Measurements from ENCODE around the gene ZNF862. TPM values are rescaled to one million over a fixed set of nuclear protein-coding genes. Genes with fewer than 3 reads are reported as not detected.

The ZNF862 gene
- total RNA-seq, 1 donor from 2014 or later = 1.7 TPM

DNA sequence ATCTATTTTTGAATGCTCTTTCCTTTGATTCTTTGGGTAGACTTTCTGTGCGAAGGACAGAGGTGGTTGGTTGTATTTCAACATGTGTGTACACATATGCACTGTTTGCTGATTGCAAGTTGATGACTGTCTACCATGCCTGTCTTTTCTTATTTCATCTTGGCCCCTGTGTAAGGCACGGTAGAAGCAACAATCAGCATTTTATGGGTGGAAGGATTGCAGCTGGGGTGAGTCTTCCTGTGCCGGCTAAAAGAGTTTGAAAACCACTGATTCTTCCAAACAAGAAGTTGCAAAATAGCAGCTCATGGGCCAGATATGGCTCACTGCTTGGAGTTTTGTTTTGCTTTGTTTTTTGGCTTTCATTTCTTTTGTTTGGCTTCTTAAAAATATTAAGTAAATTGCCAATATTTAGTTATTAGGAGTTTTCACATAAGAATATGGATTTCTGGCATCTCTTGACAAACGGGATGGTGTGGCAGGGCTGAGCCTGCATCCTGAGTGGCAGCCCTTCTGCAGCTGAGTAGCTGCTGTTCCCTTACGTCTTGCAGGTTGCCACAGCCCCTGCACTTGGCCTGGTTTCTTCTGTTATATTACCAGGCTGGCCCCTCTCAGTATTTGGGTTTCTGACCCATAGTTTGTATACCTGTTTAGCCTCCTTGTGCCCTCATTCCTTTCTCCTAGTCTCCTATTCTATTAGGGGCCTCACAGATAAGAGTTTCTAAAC, 7.2 kb downstream of the ZNF862 start:
- no peak overlapping the region for H3K27ac ChIP-seq
- no peaks in the 10 kb centered on the region for H3K9me3 ChIP-seq
- no peaks in the 10 kb centered on the region for H3K27me3 ChIP-seq
- H3K36me3 ChIP-seq = peaks cover 22 to 42% of the 10 kb centered on the region in 2 donors
- intact Hi-C loops (cut with DNase I) = no loop called here
- DNase-seq (ENCODE audit: low spot score in 2 of 2) = no peak
- TF ChIP-seq, protein P1, sequence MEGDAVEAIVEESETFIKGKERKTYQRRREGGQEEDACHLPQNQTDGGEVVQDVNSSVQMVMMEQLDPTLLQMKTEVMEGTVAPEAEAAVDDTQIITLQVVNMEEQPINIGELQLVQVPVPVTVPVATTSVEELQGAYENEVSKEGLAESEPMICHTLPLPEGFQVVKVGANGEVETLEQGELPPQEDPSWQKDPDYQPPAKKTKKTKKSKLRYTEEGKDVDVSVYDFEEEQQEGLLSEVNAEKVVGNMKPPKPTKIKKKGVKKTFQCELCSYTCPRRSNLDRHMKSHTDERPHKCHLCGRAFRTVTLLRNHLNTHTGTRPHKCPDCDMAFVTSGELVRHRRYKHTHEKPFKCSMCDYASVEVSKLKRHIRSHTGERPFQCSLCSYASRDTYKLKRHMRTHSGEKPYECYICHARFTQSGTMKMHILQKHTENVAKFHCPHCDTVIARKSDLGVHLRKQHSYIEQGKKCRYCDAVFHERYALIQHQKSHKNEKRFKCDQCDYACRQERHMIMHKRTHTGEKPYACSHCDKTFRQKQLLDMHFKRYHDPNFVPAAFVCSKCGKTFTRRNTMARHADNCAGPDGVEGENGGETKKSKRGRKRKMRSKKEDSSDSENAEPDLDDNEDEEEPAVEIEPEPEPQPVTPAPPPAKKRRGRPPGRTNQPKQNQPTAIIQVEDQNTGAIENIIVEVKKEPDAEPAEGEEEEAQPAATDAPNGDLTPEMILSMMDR (IDR thresholded peaks at IDR 0.05) = no peak
- H3K4me1 ChIP-seq = no peaks in the 10 kb centered on the region
- no peak overlapping the region for H3K4me3 ChIP-seq

DNA sequence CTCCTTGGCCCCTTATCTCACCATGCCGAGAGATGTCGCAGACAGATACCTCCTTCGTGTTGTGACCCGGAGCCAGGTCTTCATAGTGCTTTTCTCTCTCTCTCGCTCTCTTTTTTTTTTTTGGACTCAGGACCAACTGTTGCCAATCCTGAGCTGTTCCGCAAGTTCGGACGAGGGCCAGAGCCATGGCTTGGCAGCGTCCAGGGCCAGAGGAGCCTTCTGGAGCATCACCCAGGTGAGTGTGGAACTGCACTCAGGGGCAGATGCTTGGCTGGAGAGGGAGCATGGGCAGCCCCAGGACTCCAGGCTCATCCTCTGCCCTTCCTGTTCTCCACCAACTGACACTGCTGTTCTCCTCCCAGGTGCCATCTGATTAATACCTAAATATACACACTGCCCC, 7.8 kb downstream of the ZNF862 start:
- intact Hi-C loops (cut with DNase I) = no loop called here
- no peaks in the 10 kb centered on the region for H3K4me1 ChIP-seq

DNA sequence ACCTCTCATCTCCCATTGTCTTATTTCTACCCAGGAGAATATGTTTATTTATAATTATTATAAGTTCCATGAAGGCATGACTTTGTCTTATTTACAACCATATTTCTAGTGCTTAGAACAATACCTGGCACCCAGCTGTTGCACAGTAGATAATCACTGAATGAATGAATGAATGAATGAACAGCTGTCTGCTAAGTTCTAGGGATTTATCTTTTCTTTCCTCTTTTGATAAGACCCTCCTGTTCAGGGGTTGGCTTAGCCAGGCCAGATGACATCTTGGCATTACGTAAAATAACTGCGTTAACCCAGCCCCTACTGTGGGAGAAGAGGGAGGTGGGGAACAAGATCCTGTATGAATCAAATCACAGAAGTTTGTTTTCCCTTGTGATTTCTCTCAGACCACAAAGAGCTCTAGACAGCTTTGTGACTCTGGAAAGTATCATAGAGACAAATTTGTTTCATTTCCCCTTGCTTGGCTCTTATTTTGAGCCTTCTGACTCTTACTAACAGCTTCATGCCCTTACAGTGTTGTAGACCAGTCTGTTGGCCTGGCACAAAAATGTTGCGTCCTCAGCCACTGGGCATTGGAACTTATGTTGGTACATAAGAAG, 8.4 kb downstream of the ZNF862 start:
- TF ChIP-seq, protein P1 (IDR thresholded peaks at IDR 0.05) = no peak
- Histone ChIP-seq H3K4me3 (no peak overlapping the region), H3K27me3 (no peaks in the 10 kb centered on the region), H3K27ac (no peak overlapping the region), H3K9me3 (no peaks in the 10 kb centered on the region), H3K36me3 (peaks cover 22 to 47% of the 10 kb centered on the region in 2 donors), H3K4me1 (no peaks in the 10 kb centered on the region)
- DNase-seq (ENCODE audit: low spot score in 2 of 2) = no peak
- intact Hi-C loops (cut with DNase I) = no loop called here

More for the DNA sequence above, 7.8 kb downstream of the ZNF862 start:
- no peaks in the 10 kb centered on the region for H3K27me3 ChIP-seq
- DNase-seq (ENCODE audit: low spot score in 2 of 2) = no peak
- peaks cover 22 to 47% of the 10 kb centered on the region in 2 donors for H3K36me3 ChIP-seq
- no peak overlapping the region for H3K4me3 ChIP-seq
- no peak overlapping the region for H3K27ac ChIP-seq
- TF ChIP-seq, protein P1 (IDR thresholded peaks at IDR 0.05) = no peak
- H3K9me3 ChIP-seq = no peaks in the 10 kb centered on the region

DNA sequence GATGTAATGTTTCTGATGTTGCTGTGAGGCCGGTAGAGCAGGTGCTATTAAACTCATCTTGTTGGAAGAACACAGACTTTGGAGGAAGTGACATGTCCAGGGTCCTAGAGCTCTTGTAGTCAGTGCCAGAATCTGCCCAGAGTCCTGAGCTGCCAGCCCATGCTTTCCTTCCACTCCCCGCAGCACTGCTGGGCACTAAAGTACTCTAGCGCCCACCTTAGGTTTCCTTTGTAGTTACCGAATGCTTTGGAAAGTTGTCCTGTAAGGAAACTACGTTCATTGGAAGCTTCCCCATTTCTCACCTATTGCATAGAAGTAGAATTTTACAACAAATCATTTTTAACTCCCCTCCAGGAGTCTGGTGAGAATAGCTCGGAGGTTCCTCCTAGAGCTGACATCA, 11.0 kb downstream of the ZNF862 start:
- H3K27ac ChIP-seq = no peak overlapping the region
- intact Hi-C loops (cut with DNase I) = no loop called here
- H3K4me3 ChIP-seq = no peak overlapping the region
- DNase-seq (ENCODE audit: low spot score in 2 of 2) = no peak
- TF ChIP-seq, protein P1 (IDR thresholded peaks at IDR 0.05) = no peak
- H3K9me3 ChIP-seq = no peaks in the 10 kb centered on the region
- peaks cover 31 to 59% of the 10 kb centered on the region in 2 donors for H3K36me3 ChIP-seq
- no peaks in the 10 kb centered on the region for H3K4me1 ChIP-seq
- H3K27me3 ChIP-seq = no peaks in the 10 kb centered on the region

DNA sequence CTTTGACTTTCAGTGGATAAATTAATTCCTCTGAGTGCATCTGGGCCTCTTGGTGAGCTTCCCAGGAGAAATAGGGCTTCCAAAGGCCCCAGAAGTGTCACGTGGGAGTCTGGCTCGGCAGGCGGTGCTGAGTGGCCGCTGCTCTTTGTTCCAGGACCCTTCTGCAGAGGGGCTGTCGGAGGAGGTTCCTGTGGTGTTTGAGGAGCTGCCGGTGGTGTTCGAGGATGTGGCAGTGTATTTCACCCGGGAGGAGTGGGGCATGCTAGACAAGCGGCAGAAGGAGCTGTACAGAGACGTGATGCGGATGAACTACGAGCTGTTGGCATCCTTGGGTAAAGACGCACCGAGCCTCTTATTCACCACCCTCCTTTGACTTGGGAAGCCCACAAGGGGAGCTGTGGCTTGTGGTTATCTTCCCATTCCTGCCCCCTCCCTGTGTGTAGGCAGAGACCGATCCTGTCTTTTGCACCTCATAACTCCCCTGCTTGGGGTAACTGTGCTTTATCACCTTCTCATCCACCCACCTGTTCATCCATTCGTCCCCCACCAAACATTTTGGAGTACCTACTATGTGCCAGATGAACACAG, 11.9 kb downstream of the ZNF862 start:
- Histone ChIP-seq H3K4me1 (no peaks in the 10 kb centered on the region), H3K27ac (no peak overlapping the region), H3K9me3 (no peaks in the 10 kb centered on the region), H3K36me3 (peaks cover 31 to 59% of the 10 kb centered on the region in 2 donors), H3K27me3 (no peaks in the 10 kb centered on the region), H3K4me3 (no peak overlapping the region)
- intact Hi-C loops (cut with DNase I) = no loop called here
- DNase-seq (ENCODE audit: low spot score in 2 of 2) = no peak
- TF ChIP-seq, protein P1 (IDR thresholded peaks at IDR 0.05) = no peak

Data from ascending aorta (tissue), 2 donors.